Measurements from ENCODE around the gene ADCK2.

ADCK2 gene

DNA sequence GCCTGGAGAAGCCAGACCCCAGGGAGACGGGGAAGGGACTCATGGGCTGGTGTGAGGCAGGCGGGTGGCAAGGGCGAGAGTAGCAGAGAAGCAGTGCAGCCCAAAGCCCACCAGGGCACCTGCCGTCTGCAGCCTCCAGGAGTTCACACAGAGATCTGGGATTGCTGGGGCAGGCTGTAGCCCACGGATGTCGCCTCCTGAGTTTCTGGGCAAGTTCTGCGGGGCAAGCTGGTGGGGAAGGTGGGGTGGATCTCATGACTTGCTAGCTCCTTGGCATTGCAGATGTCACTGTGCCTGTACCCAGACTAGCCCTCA, 6.0 kb downstream of the ADCK2 start:
- TF ChIP-seq POLR2AphosphoS5 (IDR thresholded peaks at IDR 0.05; ENCODE audit: low read depth, low read length) = no peak
- no peak for TF ChIP-seq POU2F2 (IDR thresholded peaks at IDR 0.05; ENCODE audit: low read depth, low read length)
- TF ChIP-seq PAX5 (IDR thresholded peaks at IDR 0.05; ENCODE audit: insufficient read depth, low read length, severe bottlenecking) = no peak

DNA sequence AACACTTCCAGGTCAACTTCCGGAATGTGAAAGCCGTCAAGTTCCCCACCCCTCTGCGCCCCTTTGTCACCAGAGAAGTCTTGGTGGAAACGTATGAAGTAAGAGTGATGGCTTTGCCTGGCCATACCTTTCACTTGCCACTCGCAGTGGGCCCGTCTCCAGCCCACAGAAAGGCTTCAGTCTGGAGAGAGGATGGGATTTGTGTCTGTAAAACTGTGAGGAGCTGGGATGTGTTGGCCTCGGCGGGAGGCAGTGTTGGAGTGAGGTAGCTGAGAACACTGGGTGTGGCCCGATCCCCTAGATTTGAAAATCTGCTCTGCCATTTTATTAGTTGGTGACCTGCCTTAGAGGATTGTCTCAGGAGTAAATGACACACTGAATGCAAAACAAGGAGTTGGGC, 6.4 kb downstream of the ADCK2 start:
- DNase-seq (ENCODE audit: insufficient read length, low spot score) (no peak), FAIRE-seq (no peak)
- TF ChIP-seq POLR2A (IDR thresholded peaks at IDR 0.05; ENCODE audit: low read depth, low read length) (no peak), SPI1 (IDR thresholded peaks at IDR 0.05; ENCODE audit: low read depth, low read length) (no peak), POLR2AphosphoS5 (IDR thresholded peaks at IDR 0.05; ENCODE audit: low read depth, low read length) (no peak), POU2F2 (IDR thresholded peaks at IDR 0.05; ENCODE audit: low read depth, low read length) (no peak), PAX5 (IDR thresholded peaks at IDR 0.05; ENCODE audit: insufficient read depth, low read length, severe bottlenecking) (no peak), TAF1 (IDR thresholded peaks at IDR 0.05; ENCODE audit: low read depth, low read length) (no peak)

More for the DNA sequence above, 6.0 kb downstream of the ADCK2 start:
- DNase-seq (ENCODE audit: insufficient read length, low spot score) (no peak), FAIRE-seq (no peak)

DNA sequence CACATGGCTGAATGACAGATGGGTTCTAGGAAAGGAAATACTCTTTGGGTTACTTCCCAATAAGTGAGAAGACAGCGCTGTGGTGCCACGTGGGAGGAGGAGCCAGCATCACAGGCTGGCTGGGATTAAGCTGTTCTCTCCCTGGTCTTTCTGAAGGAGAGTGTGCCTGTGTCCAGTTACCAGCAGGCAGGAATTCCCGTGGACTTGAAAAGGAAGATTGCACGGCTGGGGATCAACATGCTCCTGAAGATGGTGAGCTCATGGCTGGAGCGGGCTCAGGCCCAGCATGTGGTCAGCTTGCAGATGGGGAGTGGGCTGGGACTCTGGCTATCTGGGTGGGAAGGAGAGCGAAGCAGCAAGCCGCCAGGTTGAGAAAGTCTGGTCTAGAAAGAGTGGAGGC, 8.1 kb downstream of the ADCK2 start:
- FAIRE-seq (no peak), DNase-seq (ENCODE audit: insufficient read length, low spot score) (no peak)
- no peak for TF ChIP-seq TAF1 (IDR thresholded peaks at IDR 0.05; ENCODE audit: low read depth, low read length)
- TF ChIP-seq SPI1 (IDR thresholded peaks at IDR 0.05; ENCODE audit: low read depth, low read length) = no peak
- no peak for TF ChIP-seq POU2F2 (IDR thresholded peaks at IDR 0.05; ENCODE audit: low read depth, low read length)
- TF ChIP-seq POLR2AphosphoS5 (IDR thresholded peaks at IDR 0.05; ENCODE audit: low read depth, low read length) = no peak
- TF ChIP-seq POLR2A (IDR thresholded peaks at IDR 0.05; ENCODE audit: low read depth, low read length) = no peak
- no peak for TF ChIP-seq PAX5 (IDR thresholded peaks at IDR 0.05; ENCODE audit: insufficient read depth, low read length, severe bottlenecking)

DNA sequence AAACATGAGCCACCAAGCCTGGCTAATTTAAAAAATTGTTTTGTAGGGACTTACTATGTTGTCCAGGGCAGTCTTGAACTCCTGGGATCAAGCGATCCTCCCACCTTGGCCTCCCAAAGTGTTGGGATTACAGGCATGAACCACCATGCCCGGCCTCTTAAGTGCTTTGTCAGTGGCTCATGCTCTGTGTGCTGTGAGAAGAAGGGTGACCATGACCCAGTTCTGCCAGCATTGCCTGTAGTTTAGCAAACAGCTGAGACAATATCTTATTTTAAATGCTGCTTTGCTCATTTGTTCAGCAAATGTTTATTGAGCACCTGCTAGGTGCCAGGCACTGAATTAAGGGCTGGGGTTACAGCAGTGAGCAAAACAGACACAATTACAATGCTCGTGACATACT, 9.0 kb downstream of the ADCK2 start:
- DNase-seq (ENCODE audit: insufficient read length, low spot score) = no peak
- TF ChIP-seq PAX5 (IDR thresholded peaks at IDR 0.05; ENCODE audit: insufficient read depth, low read length, severe bottlenecking) = no peak
- no peak for TF ChIP-seq TAF1 (IDR thresholded peaks at IDR 0.05; ENCODE audit: low read depth, low read length)
- no peak for TF ChIP-seq POLR2A (IDR thresholded peaks at IDR 0.05; ENCODE audit: low read depth, low read length)
- no peak for TF ChIP-seq POU2F2 (IDR thresholded peaks at IDR 0.05; ENCODE audit: low read depth, low read length)
- FAIRE-seq = no peak

DNA sequence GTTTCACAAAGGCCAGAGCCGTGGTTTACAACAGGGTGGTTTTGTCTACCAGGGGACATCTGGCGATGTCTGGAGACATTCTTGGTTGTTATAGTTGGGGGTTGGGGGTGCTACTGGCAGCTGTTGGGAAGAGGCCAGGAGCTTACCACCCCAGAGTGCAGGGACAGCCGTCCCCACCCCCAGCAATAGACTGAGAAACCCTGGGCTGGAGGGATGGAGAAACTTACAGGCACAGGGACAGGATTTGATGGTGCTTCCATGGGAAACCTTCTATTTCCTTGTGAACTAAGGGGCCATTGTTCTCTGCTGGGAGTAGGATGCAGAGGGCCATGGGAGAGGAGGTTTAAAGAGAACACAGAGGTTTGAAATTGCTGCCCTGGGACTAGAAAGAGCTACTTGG, 10.9 kb downstream of the ADCK2 start:
- TF ChIP-seq TAF1 (IDR thresholded peaks at IDR 0.05; ENCODE audit: low read depth, low read length) (no peak), POU2F2 (IDR thresholded peaks at IDR 0.05; ENCODE audit: low read depth, low read length) (no peak), POLR2A (IDR thresholded peaks at IDR 0.05; ENCODE audit: low read depth, low read length) (no peak), PAX5 (IDR thresholded peaks at IDR 0.05; ENCODE audit: insufficient read depth, low read length, severe bottlenecking) (no peak), SPI1 (IDR thresholded peaks at IDR 0.05; ENCODE audit: low read depth, low read length) (no peak), POLR2AphosphoS5 (IDR thresholded peaks at IDR 0.05; ENCODE audit: low read depth, low read length) (no peak)
- DNase-seq (ENCODE audit: insufficient read length, low spot score) (no peak), FAIRE-seq (no peak)

DNA sequence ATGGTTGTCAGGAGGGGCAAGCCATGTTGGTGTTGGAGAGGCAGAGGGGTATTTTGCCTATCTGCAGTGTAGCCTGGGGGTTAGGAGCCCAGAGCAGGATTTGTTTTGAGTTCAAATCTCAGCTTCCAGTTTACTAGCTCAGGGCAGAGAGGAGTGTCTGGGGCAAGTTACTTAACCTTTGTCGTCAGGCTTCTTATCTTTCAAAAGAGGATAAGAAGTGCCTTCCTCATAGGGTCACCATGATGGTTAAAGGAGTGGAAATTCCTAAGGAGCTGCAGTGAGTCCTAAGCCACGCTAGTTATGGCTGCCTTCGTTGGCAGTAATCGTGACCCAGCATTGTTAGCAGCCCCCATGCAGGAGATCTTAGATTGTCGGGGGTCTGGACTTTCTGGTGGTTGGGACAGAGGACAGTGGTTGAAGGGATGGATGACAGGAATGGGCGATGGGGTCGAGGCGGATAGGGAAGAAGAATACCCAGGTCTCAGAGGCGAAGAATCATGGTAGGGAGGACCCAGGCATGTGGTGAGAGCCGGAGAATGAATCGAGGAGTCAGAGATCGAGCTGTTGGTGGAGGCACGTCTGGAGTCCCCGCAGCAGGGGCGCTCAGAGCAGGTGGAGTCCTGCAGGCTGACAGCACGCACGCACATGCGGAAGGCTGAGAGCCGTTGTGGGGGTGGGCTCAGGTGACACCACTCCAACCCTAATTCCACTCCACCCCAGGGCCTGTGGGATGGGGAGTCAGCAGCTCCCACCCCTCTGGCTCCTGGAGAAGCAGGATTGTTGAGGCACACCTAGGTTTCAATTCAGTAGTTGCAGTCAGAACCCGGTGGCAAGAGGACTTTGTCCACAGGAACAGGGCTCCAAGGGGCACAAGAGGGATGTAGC, 11.6 kb downstream of the ADCK2 start:
- FAIRE-seq (no peak), DNase-seq (ENCODE audit: insufficient read length, low spot score) (no peak)

DNA sequence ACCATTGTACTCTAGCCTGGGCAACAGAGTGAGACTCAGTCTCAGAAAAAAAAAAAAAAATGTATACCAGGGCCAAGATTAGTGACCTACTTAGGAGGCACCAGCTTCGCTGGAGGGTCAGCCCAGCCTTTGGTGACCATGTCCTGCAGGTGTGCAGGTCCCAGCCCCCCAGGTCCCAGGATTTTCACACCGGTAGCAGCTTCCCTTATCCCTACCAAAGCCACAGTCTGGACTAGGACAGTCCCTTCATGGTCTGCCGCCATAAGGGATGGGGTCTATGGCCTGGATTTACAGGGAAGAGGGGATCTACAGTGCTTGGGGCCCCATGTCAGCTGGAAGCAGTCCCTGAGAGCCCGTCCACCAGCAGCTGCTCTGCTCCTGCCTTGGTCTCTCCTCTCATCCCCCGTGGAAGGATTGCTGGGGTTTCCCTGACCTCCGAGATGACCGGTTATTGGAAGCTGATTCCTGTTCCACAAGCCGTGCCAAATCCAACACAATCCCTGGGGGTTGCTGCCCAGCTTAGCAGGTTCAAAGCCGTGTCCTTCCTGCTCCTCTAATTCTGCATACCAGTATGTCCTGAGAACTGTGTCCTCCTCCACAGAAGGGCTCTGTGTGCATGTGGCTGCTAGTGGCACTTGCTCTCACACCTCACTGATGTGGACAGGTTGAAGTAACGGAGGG, 12.8 kb downstream of the ADCK2 start:
- DNase-seq (ENCODE audit: insufficient read length, low spot score) = no peak
- no peak for TF ChIP-seq POU2F2 (IDR thresholded peaks at IDR 0.05; ENCODE audit: low read depth, low read length)
- TF ChIP-seq POLR2AphosphoS5 (IDR thresholded peaks at IDR 0.05; ENCODE audit: low read depth, low read length) = no peak
- no peak for TF ChIP-seq SPI1 (IDR thresholded peaks at IDR 0.05; ENCODE audit: low read depth, low read length)
- TF ChIP-seq PAX5 (IDR thresholded peaks at IDR 0.05; ENCODE audit: insufficient read depth, low read length, severe bottlenecking) = no peak
- TF ChIP-seq TAF1 (IDR thresholded peaks at IDR 0.05; ENCODE audit: low read depth, low read length) = no peak
- TF ChIP-seq POLR2A (IDR thresholded peaks at IDR 0.05; ENCODE audit: low read depth, low read length) = no peak
- FAIRE-seq = no peak

More for the DNA sequence above, 11.6 kb downstream of the ADCK2 start:
- TF ChIP-seq PAX5 (IDR thresholded peaks at IDR 0.05; ENCODE audit: insufficient read depth, low read length, severe bottlenecking) (no peak), POU2F2 (IDR thresholded peaks at IDR 0.05; ENCODE audit: low read depth, low read length) (no peak), TAF1 (IDR thresholded peaks at IDR 0.05; ENCODE audit: low read depth, low read length) (no peak), POLR2AphosphoS5 (IDR thresholded peaks at IDR 0.05; ENCODE audit: low read depth, low read length) (no peak), SPI1 (IDR thresholded peaks at IDR 0.05; ENCODE audit: low read depth, low read length) (no peak), POLR2A (IDR thresholded peaks at IDR 0.05; ENCODE audit: low read depth, low read length) (no peak)

DNA sequence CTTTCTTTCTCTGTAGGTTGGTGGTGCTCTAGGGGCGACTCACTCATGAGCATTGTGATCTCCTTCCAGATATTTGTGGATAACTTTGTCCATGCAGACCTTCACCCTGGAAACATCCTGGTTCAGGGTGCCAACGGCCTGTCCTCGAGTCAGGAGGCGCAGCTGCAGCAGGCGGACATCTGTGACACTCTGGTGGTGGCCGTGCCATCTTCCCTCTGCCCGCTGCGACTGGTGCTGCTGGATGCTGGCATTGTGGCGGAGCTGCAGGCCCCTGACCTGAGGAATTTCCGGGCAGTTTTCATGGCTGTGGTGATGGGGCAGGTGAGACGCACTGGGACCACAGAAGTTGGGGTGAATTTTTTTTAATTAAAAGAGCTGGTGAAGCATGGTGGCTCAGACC, 14.2 kb downstream of the ADCK2 start:
- DNase-seq (ENCODE audit: insufficient read length, low spot score) (no peak), FAIRE-seq (no peak)
- TF ChIP-seq POU2F2 (IDR thresholded peaks at IDR 0.05; ENCODE audit: low read depth, low read length) (no peak), SPI1 (IDR thresholded peaks at IDR 0.05; ENCODE audit: low read depth, low read length) (no peak), PAX5 (IDR thresholded peaks at IDR 0.05; ENCODE audit: insufficient read depth, low read length, severe bottlenecking) (no peak), POLR2AphosphoS5 (IDR thresholded peaks at IDR 0.05; ENCODE audit: low read depth, low read length) (no peak), TAF1 (IDR thresholded peaks at IDR 0.05; ENCODE audit: low read depth, low read length) (no peak), POLR2A (IDR thresholded peaks at IDR 0.05; ENCODE audit: low read depth, low read length) (no peak)

DNA sequence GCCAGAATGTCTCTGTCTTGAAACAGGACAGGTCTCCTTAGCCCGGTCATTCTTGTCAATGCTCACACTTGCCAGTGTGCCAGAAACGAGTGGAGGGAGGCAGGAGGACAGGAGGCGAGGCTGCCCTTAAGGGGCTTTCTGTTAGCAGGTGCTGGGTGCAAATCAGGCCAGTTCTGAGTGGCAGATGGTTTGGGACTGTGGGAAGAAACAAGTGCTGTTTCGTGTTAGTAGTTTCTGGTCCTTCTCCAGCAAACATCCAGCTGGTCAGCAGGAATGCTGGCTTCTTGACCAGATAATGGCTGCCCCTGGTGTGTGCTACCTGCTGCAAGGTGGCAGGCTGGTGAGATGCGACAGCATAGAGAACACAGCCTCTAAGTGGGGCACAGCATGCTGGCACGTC, 15.6 kb downstream of the ADCK2 start:
- FAIRE-seq = no peak

More for the DNA sequence above, 15.6 kb downstream of the ADCK2 start:
- DNase-seq (ENCODE audit: insufficient read length, low spot score) = no peak
- TF ChIP-seq POLR2A (IDR thresholded peaks at IDR 0.05; ENCODE audit: low read depth, low read length) (no peak), SPI1 (IDR thresholded peaks at IDR 0.05; ENCODE audit: low read depth, low read length) (no peak), TAF1 (IDR thresholded peaks at IDR 0.05; ENCODE audit: low read depth, low read length) (no peak), POU2F2 (IDR thresholded peaks at IDR 0.05; ENCODE audit: low read depth, low read length) (no peak), PAX5 (IDR thresholded peaks at IDR 0.05; ENCODE audit: insufficient read depth, low read length, severe bottlenecking) (no peak), POLR2AphosphoS5 (IDR thresholded peaks at IDR 0.05; ENCODE audit: low read depth, low read length) (no peak)

Data from GM12891 (cell line).